SK-N-SH (cell line): ENCODE results near the gene KRTAP12-1. TPM values are rescaled to one million over a fixed set of nuclear protein-coding genes. Genes with fewer than 3 reads are reported as not detected.

Experiments used
- CTCF ChIA-PET: fragments of 300-600, 350-600 bp; formaldehyde crosslinking; extraction: SDS; loops from one replicate; lab custom pipeline; 2021; lab: Yijun Ruan, JAX
- POLR2A ChIA-PET: fragments of 350-600 bp; sonication (Branson Sonifier 250); formaldehyde crosslinking; extraction: SDS; loops from one replicate; lab custom pipeline; 2020; ENCODE audit warnings: antibody characterized with exemption, inconsistent platforms; lab: Yijun Ruan, JAX
- DNase-seq: peaks from one replicate; pipeline ENCODE4 v3.0.0; 2012
- H2AFZ ChIP-seq: fragments of 200-600 bp; sonication (generic); 2 replicates; pipeline ENCODE4 v1.8.1; 2016; ENCODE audit warnings: antibody characterized with exemption, mild to moderate bottlenecking, low read depth
- H3F3A ChIP-seq: fragments of 200-600 bp; sonication (generic); replicated peaks from 2 replicates; pipeline ENCODE3; 2016; ENCODE audit warnings: antibody characterized with exemption, mild to moderate bottlenecking; ENCODE audit not compliant: insufficient read depth
- H3K27ac ChIP-seq, 2 experiments: fragments of 200-500 bp in 1 of 2; fragments of 200-600 bp in 1 of 2; sonication (Bioruptor generic) in 1 of 2; sonication (generic), shearing (Covaris generic) in 1 of 2; 2 replicates each; pipeline versions ENCODE4 v1.5.1 to v1.6.1; 2014 to 2016; ENCODE audit warnings: low read depth in 2 of 2, inconsistent platforms in 1 of 2, low read length in 1 of 2, mild to moderate bottlenecking in 1 of 2, mixed read lengths in 1 of 2
- H3K27me3 ChIP-seq: fragments of 200-600 bp; sonication (generic), shearing (Covaris generic); 2 replicates; pipeline ENCODE4 v1.6.1; 2016; ENCODE audit warnings: mixed run types; ENCODE audit not compliant: insufficient read depth
- H3K36me3 ChIP-seq, 2 experiments: fragments of 200-500 bp in 1 of 2; fragments of 200-600 bp in 1 of 2; sonication (Bioruptor generic) in 1 of 2; sonication (generic) in 1 of 2; replicated peaks in 1 of 2; 2 replicates each; pipeline versions ENCODE3 to v1.5.1; 2014 to 2016; ENCODE audit warnings: low read length in 1 of 2, mild to moderate bottlenecking in 1 of 2; ENCODE audit not compliant: insufficient read depth in 2 of 2, control insufficient read depth in 1 of 2
- H3K4me1 ChIP-seq, 2 experiments: fragments of 200-500 bp in 1 of 2; fragments of 200-600 bp in 1 of 2; sonication (Bioruptor generic) in 1 of 2; sonication (generic), shearing (Covaris generic) in 1 of 2; 2 replicates each; pipeline versions ENCODE4 v1.5.1 to v1.6.1; 2014 to 2016; ENCODE audit warnings: low read depth in 1 of 2, low read length in 1 of 2, mixed run types in 1 of 2; ENCODE audit not compliant: insufficient read depth in 2 of 2, control insufficient read depth in 1 of 2
- H3K4me2 ChIP-seq: fragments of 200-600 bp; sonication (generic), shearing (Covaris generic); 2 replicates; pipeline ENCODE4 v1.6.1; 2017; ENCODE audit warnings: mixed run types
- H3K4me3 ChIP-seq, 2 experiments: fragments of 200-500 bp in 1 of 2; fragments of 200-600 bp in 1 of 2; sonication (Bioruptor generic) in 1 of 2; sonication (generic), shearing (Covaris generic) in 1 of 2; 2 replicates each; pipeline versions ENCODE4 v1.5.1 to v1.8.1; 2014 to 2016; ENCODE audit warnings: low read depth in 2 of 2, inconsistent platforms in 1 of 2, low read length in 1 of 2, mild to moderate bottlenecking in 1 of 2, mixed read lengths in 1 of 2, moderate library complexity in 1 of 2
- H3K79me2 ChIP-seq: fragments of 200-600 bp; sonication (generic); 2 replicates; pipeline ENCODE4 v1.8.1; 2017; ENCODE audit warnings: mild to moderate bottlenecking; ENCODE audit not compliant: insufficient read depth
- H3K9ac ChIP-seq: fragments of 200-600 bp; sonication (generic); 2 replicates; pipeline ENCODE4 v1.6.1; 2017; ENCODE audit warnings: mixed run types
- H3K9me2 ChIP-seq: fragments of 200-600 bp; sonication (generic); 2 replicates; pipeline ENCODE4 v1.6.1; 2017; ENCODE audit warnings: mixed run types
- H3K9me3 ChIP-seq: fragments of 200-600 bp; sonication (generic); 2 replicates; pipeline ENCODE4 v1.6.1; 2017; ENCODE audit warnings: mixed run types, mild to moderate bottlenecking, moderate library complexity
- H4K20me1 ChIP-seq: fragments of 200-600 bp; sonication (generic); 2 replicates; pipeline ENCODE4 v1.6.1; 2017; ENCODE audit warnings: mild to moderate bottlenecking, mixed run types; ENCODE audit not compliant: insufficient read depth
- EZH2phosphoT487 ChIP-seq: fragments of 200-600 bp; sonication (generic); IDR thresholded peaks from 2 replicates; pipeline ENCODE4 v1.6.1; 2017; ENCODE audit warnings: low read depth, mixed run types, mild to moderate bottlenecking, antibody characterized with exemption, moderate library complexity, borderline replicate concordance
- GABPA ChIP-seq: IDR thresholded peaks from 2 replicates; pipeline ENCODE4 v1.4.0; 2012; ENCODE audit warnings: low read depth, mild to moderate bottlenecking
- MAX ChIP-seq: IDR thresholded peaks from 2 replicates; pipeline ENCODE4 v1.4.0; 2012; ENCODE audit warnings: low read depth
- NRF1 ChIP-seq: IDR thresholded peaks from 2 replicates; pipeline ENCODE4 v1.6.1; 2012; ENCODE audit warnings: low read depth, mild to moderate bottlenecking, low read length
- PBX3 ChIP-seq: IDR thresholded peaks from 2 replicates; pipeline ENCODE4; 2012
- RCOR1 ChIP-seq: fragments of 150-350 bp; IDR thresholded peaks from 2 replicates; pipeline ENCODE4 v1.6.1; 2017; ENCODE audit warnings: antibody characterized with exemption, low read length
- RXRA ChIP-seq: IDR thresholded peaks from 2 replicates; pipeline ENCODE4 v1.4.0; 2012; ENCODE audit warnings: low read depth, mild to moderate bottlenecking, borderline replicate concordance
- TCF12 ChIP-seq: IDR thresholded peaks from 2 replicates; pipeline ENCODE4 v1.4.0; 2012
- WGBS: methylation state at CpG from one replicate; pipeline ENCODE4 v1.1.6; 2017; ENCODE audit warnings: low lambda C conversion rate; 5-methylcytosine and 5-hydroxymethylcytosine counted together
- polyA plus RNA-seq, 3 experiments: library from polyadenylated mRNA; depleted of rRNA; stranded (reverse); fragments of >200 nt; gene quantifications; 2 replicates each; pipeline ENCODE4 v1.2.3, GENCODE V29; 2012
- TF ChIP-seq, protein P1 (sequence below): fragments of 200-600 bp; sonication (generic); IDR thresholded peaks from 2 replicates; pipeline ENCODE4 v1.6.1; 2017; ENCODE audit warnings: antibody characterized with exemption, mild to moderate bottlenecking, moderate library complexity

KRTAP12-1 gene
- polyA plus RNA-seq, 1 of the 3 experiments (the other 2 are of a cell fraction) = not detected

DNA sequence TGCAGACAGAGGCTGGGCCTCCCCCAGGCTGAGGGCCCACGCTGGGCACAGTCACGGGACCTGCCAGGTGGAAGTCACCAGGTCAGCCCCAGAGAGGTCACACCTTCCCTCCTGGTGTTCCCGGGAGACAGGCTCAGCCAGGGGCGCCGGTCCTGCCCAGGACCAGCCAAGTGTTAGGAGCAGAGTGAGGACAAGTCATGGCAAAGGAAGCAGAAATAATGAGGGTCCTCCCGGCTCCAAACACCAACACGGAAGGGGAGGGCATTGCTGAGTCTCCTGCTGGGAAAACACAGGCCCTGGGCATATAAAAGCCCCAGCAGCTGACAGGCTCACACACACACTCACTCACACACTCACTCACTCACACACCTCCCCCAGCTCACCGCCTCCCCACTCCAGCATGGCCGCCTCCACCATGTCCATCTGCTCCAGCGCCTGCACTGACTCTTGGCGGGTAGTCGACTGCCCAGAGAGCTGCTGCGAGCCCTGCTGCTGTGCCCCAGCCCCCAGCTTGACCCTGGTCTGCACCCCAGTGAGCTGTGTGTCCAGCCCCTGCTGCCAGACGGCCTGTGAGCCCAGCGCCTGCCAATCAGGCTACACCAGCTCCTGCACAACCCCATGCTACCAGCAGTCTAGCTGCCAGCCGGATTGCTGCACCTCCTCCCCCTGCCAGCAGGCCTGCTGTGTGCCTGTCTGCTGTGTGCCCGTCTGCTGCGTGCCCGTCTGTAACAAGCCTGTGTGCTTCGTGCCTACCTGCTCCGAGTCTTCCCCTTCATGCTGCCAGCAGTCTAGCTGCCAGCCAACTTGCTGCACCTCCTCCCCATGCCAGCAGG, 44.7 kb downstream of the KRTAP12-1 start, which contains the start of gene KRTAP10-10:
KRTAP10-10 (plus strand) TSS at position 339 of the 833 bp plus-strand sequence; CDS start at position 401, 62 bp downstream.
- Histone ChIP-seq H4K20me1 (no peaks in the 10 kb centered on the region), H3K36me3 (no peaks in the 10 kb centered on the region), H3K4me3 (no peak within 1 kb of the TSS), H3K27me3 (peaks cover 8% of the 10 kb centered on the region; the same call in 1 of the 2 replicates), H3K9me2 (no peaks in the 10 kb centered on the region), H3F3A (no peaks in the 10 kb centered on the region), H3K27ac (no peak within 1 kb of the TSS), H3K9ac (no peak within 1 kb of the TSS), H3K79me2 (no peaks in the 10 kb centered on the region), H3K4me1 (no peaks in the 10 kb centered on the region; a peak in 1 of 4 replicates), H3K4me2 (no peak within 1 kb of the TSS), H2AFZ (no peak within 1 kb of the TSS), H3K9me3 (0 out of 2 replicates have a peak, but pooled peaks cover 6% of the 10 kb centered on the region)
- 10% methylated on average over 17 of the region's 21 CpGs for WGBS
- no peak for DNase-seq
- ChIA-PET POLR2A (no interaction called here), CTCF (interaction anchor here (1.1 kb wide), 1 partner anchor 12 kb away, joined by 4 read pairs; no protein-coding TSS in a partner anchor)
- no peak for TF ChIP-seq RCOR1
- no peak for TF ChIP-seq PBX3
- TF ChIP-seq EZH2phosphoT487 = no peak
- TF ChIP-seq TCF12 = no peak
- TF ChIP-seq, protein P1, sequence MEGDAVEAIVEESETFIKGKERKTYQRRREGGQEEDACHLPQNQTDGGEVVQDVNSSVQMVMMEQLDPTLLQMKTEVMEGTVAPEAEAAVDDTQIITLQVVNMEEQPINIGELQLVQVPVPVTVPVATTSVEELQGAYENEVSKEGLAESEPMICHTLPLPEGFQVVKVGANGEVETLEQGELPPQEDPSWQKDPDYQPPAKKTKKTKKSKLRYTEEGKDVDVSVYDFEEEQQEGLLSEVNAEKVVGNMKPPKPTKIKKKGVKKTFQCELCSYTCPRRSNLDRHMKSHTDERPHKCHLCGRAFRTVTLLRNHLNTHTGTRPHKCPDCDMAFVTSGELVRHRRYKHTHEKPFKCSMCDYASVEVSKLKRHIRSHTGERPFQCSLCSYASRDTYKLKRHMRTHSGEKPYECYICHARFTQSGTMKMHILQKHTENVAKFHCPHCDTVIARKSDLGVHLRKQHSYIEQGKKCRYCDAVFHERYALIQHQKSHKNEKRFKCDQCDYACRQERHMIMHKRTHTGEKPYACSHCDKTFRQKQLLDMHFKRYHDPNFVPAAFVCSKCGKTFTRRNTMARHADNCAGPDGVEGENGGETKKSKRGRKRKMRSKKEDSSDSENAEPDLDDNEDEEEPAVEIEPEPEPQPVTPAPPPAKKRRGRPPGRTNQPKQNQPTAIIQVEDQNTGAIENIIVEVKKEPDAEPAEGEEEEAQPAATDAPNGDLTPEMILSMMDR = no peak
- no peak for TF ChIP-seq MAX
- no peak for TF ChIP-seq NRF1

- 12% methylated on average over 15 of the region's 15 CpGs for WGBS
- POLR2A ChIA-PET = no interaction called here
- Histone ChIP-seq H3K4me3 (no peak overlapping the region), H3K36me3 (no peaks in the 10 kb centered on the region), H3K4me2 (no peak overlapping the region), H4K20me1 (no peaks in the 10 kb centered on the region), H3K27ac (no peak overlapping the region), H3K4me1 (no peaks in the 10 kb centered on the region; a peak in 1 of 4 replicates), H3F3A (no peaks in the 10 kb centered on the region), H3K79me2 (no peaks in the 10 kb centered on the region), H3K9ac (no peak overlapping the region), H3K9me3 (0 out of 2 replicates have a peak, but pooled peaks cover 6% of the 10 kb centered on the region), H3K27me3 (peaks cover 7% of the 10 kb centered on the region; the same call in 1 of the 2 replicates), H3K9me2 (no peaks in the 10 kb centered on the region), H2AFZ (no peak overlapping the region)
- TF ChIP-seq RXRA = no peak
- no peak for TF ChIP-seq GABPA
- CTCF ChIA-PET = no interaction called here
- DNase-seq = no peak
Observed at GRCh38 chr21:44636209-44637017, 45.5 kb downstream of the KRTAP12-1 start.
